Nephron progenitor cell (in vitro differentiated cells): ENCODE data around the gene PRR16.

Experiments
- DNase-seq: peaks from one replicate; pipeline ENCODE4 v3.0.0; 2021
- H3K27ac Mint-ChIP-seq: 2 replicates; pipeline ENCODE4 v1.8.0; 2021; ENCODE audit warnings: mild to moderate bottlenecking, moderate library complexity, mixed read lengths
- H3K27me3 Mint-ChIP-seq: 2 replicates; pipeline ENCODE4 v1.8.0; 2021; ENCODE audit warnings: mild to moderate bottlenecking, low read depth, mixed read lengths; ENCODE audit not compliant: poor library complexity
- H3K36me3 Mint-ChIP-seq: 2 replicates; pipeline ENCODE4 v1.8.0; 2021; ENCODE audit warnings: low read depth, mixed read lengths
- H3K4me1 Mint-ChIP-seq: 2 replicates; pipeline ENCODE4 v1.8.0; 2021; ENCODE audit warnings: mixed read lengths
- H3K4me3 Mint-ChIP-seq: 2 replicates; pipeline ENCODE4 v1.8.0; 2021; ENCODE audit warnings: mild to moderate bottlenecking, moderate library complexity, mixed read lengths
- H3K9me3 Mint-ChIP-seq: 2 replicates; pipeline ENCODE4 v1.8.0; 2021; ENCODE audit warnings: mild to moderate bottlenecking, moderate library complexity, mixed read lengths
- TF ChIP-seq, protein P1 (sequence below): fragments of 200-600 bp; sonication (generic); IDR thresholded peaks from 2 replicates; pipeline ENCODE4 v1.5.0; 2021; ENCODE audit warnings: antibody characterized with exemption

The PRR16 gene

DNA sequence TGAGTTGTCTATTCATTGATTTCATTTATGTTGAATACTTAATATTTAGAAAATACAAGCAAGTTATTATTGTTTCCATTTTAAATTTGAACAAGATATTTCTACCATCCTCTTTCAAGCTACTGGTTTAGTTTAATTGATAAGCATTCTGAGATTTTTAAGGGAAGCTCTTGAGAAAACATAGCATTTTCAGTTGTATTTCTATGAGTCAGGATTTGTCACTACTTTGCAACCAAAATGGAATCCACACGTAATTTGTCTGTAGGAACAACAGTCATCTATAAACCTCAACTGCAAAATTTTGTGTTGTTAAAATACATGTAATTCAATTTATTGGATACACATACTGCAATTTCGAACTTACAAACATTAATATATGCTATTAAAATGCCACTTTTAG is 74.0 kb downstream of the PRR16 start:
- Mint-ChIP-seq H3K36me3 (no peaks in the 10 kb centered on the region), H3K4me1 (no peaks in the 10 kb centered on the region), H3K27me3 (no peaks in the 10 kb centered on the region), H3K9me3 (no peaks in the 10 kb centered on the region), H3K4me3 (no peak overlapping the region), H3K27ac (no peak overlapping the region)
- DNase-seq: no peak
- TF ChIP-seq, protein P1, sequence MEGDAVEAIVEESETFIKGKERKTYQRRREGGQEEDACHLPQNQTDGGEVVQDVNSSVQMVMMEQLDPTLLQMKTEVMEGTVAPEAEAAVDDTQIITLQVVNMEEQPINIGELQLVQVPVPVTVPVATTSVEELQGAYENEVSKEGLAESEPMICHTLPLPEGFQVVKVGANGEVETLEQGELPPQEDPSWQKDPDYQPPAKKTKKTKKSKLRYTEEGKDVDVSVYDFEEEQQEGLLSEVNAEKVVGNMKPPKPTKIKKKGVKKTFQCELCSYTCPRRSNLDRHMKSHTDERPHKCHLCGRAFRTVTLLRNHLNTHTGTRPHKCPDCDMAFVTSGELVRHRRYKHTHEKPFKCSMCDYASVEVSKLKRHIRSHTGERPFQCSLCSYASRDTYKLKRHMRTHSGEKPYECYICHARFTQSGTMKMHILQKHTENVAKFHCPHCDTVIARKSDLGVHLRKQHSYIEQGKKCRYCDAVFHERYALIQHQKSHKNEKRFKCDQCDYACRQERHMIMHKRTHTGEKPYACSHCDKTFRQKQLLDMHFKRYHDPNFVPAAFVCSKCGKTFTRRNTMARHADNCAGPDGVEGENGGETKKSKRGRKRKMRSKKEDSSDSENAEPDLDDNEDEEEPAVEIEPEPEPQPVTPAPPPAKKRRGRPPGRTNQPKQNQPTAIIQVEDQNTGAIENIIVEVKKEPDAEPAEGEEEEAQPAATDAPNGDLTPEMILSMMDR: no peak

DNA sequence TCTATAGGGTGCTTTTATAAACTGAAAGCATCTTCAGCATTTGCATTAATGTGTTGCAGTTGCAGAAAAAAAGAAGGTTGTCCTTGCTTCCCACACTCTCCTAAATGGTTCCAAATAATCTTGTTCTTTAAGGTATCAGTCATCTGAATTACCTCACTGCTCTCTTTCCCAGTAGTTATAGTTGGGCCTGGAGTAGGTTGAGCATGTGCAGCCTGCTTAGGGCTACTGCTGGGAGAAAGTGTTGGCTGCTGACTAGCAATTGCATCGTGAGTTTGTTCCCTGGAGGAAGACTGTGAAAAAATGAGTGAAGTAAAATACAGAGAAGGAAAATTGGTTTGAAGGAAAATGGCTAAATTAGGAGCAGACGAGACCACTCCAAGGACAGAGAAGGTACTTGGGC is 74.5 kb downstream of the PRR16 start:
- Mint-ChIP-seq H3K4me1 (no peaks in the 10 kb centered on the region), H3K9me3 (no peaks in the 10 kb centered on the region), H3K36me3 (no peaks in the 10 kb centered on the region), H3K27me3 (no peaks in the 10 kb centered on the region), H3K27ac (no peak overlapping the region), H3K4me3 (no peak overlapping the region)
- TF ChIP-seq, protein P1: no peak
- no peak for DNase-seq

DNA sequence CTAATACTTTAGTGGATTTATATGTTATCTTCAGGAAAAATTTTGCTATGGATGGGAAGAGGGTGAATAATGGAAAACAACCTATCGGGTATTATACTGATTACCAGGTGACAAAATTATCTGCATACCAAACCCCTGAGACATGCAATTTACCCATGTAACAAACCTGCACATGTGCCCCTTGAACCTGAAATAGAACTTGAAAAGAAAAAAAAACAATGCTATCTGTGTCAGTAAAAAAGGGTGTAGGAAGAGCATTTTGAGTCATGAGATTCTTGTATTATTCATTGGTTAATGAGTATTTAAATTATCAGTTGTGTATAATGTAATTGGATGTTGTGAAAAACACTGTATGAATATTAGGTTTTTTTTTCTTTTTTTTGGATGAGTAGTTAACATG is 75.4 kb downstream of the PRR16 start:
- no peak for DNase-seq
- no peak overlapping the region for H3K4me3 Mint-ChIP-seq
- no peak overlapping the region for H3K27ac Mint-ChIP-seq
- no peaks in the 10 kb centered on the region for H3K36me3 Mint-ChIP-seq
- H3K27me3 Mint-ChIP-seq: no peaks in the 10 kb centered on the region
- no peaks in the 10 kb centered on the region for H3K9me3 Mint-ChIP-seq
- H3K4me1 Mint-ChIP-seq: no peaks in the 10 kb centered on the region
- TF ChIP-seq, protein P1: no peak

DNA sequence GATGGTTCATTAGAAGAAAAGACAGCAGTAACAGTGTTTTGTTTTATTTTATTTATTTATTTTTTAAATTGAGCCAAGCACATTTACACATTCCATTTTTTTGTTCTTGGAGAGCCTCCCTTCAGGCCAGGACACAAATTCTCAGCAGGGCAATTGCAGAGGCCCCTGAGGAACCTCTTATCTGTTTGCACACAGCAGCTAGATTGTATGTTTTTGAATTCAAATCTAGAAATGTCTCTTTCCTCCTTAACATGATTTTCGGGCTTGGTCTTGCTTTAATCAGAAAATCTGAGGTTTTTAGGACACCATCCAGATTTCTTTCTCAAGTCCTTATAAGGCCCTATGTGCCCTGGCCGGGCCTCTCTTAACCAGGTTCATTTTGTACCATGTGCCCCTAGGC is 76.0 kb downstream of the PRR16 start:
- Mint-ChIP-seq H3K4me1 (no peaks in the 10 kb centered on the region), H3K9me3 (no peaks in the 10 kb centered on the region), H3K4me3 (no peak overlapping the region), H3K27me3 (no peaks in the 10 kb centered on the region), H3K27ac (no peak overlapping the region), H3K36me3 (no peaks in the 10 kb centered on the region)
- TF ChIP-seq, protein P1: no peak
- no peak for DNase-seq

DNA sequence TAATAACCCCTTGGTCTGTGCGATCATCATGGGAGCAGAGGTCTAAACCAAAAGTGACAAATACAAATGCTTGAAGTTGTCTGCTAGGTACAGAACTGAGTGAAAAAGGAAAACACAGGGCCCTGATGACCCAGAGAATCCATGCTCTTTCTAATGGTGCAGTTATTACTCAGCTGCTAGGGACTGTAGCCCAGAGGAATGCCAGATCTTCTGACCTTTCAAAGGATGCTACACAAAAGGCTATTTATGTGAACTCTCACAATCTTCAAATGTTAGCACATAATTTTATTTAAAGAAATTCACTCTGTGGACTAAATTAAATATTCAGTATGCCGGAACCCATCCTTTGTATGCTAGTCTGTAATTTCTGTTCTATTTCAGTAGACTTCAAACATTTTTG is 79.9 kb downstream of the PRR16 start:
- H3K9me3 Mint-ChIP-seq: no peaks in the 10 kb centered on the region
- H3K4me3 Mint-ChIP-seq: no peak overlapping the region
- no peaks in the 10 kb centered on the region for H3K27me3 Mint-ChIP-seq
- DNase-seq: no peak
- H3K27ac Mint-ChIP-seq: no peak overlapping the region
- TF ChIP-seq, protein P1: no peak
- no peaks in the 10 kb centered on the region for H3K4me1 Mint-ChIP-seq
- H3K36me3 Mint-ChIP-seq: no peaks in the 10 kb centered on the region

DNA sequence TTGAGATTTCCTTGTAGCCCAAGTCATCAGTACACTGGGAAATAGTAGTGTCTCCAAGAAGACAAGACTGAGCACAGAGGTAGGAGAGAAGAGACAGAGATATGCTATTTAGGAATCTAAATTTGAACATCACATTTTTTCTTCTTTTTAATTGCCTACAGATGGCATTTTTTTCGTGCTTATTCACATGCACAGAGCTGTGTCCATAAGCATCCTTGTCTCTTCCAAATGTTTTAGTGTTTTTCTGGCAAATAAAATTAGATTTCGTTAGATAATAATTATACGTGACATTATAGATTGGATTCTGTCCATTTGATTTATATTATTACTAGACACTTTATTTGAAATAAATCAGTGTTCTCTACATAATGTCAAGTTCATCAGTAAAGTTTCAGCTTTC is 80.9 kb downstream of the PRR16 start:
- Mint-ChIP-seq H3K36me3 (no peaks in the 10 kb centered on the region), H3K4me1 (no peaks in the 10 kb centered on the region), H3K27me3 (no peaks in the 10 kb centered on the region), H3K4me3 (no peak overlapping the region), H3K27ac (no peak overlapping the region), H3K9me3 (no peaks in the 10 kb centered on the region)
- DNase-seq: no peak
- TF ChIP-seq, protein P1: no peak
